Right atrium auricular region (tissue), 2 donors: Measurements from ENCODE around the gene TCEA3. TPM values are rescaled to one million over a fixed set of nuclear protein-coding genes. Genes with fewer than 3 reads are reported as not detected.

Source experiments
- DNase-seq: peaks from one replicate; pipeline ENCODE4 v3.0.0-alpha.2; 2019; ENCODE audit warnings: low spot score
- H3K27ac ChIP-seq, 2 donors: fragments of 200-600 bp; sonication (generic); 1 replicate in 1 of 2; 2 replicates in 1 of 2; pipeline ENCODE4 v1.5.1; 2016 to 2019
- H3K27me3 ChIP-seq, 2 donors: fragments of 200-600 bp; sonication (generic); one replicate each; pipeline versions ENCODE4 v1.5.1 to v1.6.0; 2017 to 2019
- H3K36me3 ChIP-seq: fragments of 200-600 bp; sonication (generic); one replicate; pipeline ENCODE4 v1.5.1; 2016
- H3K4me1 ChIP-seq, 2 donors: fragments of 200-600 bp; sonication (generic); one replicate each; pipeline versions ENCODE4 v1.5.1 to v1.6.0; 2017 to 2019
- H3K4me3 ChIP-seq, 2 donors: fragments of 200-600 bp; sonication (generic); 1 replicate in 1 of 2; 2 replicates in 1 of 2; pipeline ENCODE4 v1.5.1; 2017 to 2019; ENCODE audit warnings: mild to moderate bottlenecking in 1 of 2, moderate library complexity in 1 of 2
- H3K9me3 ChIP-seq, 2 donors: fragments of 200-600 bp; sonication (generic); one replicate each; pipeline ENCODE4 v1.5.1; 2019
- total RNA-seq, 2 donors: library from RNA; depleted of rRNA; stranded (reverse); fragments of >200 nt; gene quantifications; one replicate each; pipeline ENCODE4 v1.1.0, GENCODE V29; 2016
- TF ChIP-seq, protein P1 (sequence below), 2 donors: fragments of 200-600 bp; sonication (generic); IDR thresholded peaks; one replicate each; pipeline ENCODE4 v1.5.1; 2019; ENCODE audit warnings: antibody characterized with exemption in 2 of 2

The TCEA3 gene
- total RNA-seq, 2 donors from 2014 or later, result 24.4 to 40.1 TPM

DNA sequence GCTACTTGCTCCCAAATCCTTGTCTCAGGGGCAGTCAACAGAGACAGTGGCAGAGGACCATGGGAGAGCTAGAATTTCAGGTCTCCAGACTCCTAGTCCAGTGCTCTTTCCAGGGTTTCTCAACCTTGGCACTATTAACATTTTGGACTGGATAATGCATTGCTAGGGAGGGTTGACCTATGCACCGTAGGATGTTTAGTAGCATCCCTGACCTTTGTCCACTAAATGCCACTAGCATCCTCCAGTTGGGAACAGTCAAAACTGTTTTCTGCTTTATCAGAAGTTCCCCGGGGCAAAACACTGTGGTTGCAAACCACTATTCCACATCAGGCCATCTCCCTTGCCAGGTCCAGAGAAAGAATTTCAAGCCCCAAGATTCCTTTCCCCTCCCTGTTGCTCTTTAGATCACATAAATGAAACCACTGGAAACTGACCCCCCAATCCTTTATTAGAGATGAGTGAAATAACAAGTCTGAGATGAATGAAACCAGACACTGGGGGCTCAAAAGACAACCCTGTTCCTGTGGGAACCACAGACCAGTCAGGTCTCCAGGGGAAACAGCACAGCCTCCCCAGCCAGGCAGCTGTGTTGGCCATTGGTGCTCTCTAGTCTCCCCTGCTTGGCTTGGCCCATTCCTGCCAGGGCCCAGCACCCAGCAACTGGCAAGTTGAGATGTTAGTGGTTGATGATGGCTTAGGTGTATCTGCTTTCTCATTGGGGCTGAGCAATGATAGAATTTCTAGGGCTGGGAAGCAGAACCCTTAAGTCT lies 3.8 kb upstream of the TCEA3 start:
- H3K9me3 ChIP-seq, result no peaks in the 10 kb centered on the region
- no peak overlapping the region for H3K27ac ChIP-seq
- no peak overlapping the region for H3K4me3 ChIP-seq
- DNase-seq, result no peak
- no peaks in the 10 kb centered on the region for H3K27me3 ChIP-seq
- peaks cover 0 to 22% of the 10 kb centered on the region in 2 donors for H3K4me1 ChIP-seq
- TF ChIP-seq, protein P1, sequence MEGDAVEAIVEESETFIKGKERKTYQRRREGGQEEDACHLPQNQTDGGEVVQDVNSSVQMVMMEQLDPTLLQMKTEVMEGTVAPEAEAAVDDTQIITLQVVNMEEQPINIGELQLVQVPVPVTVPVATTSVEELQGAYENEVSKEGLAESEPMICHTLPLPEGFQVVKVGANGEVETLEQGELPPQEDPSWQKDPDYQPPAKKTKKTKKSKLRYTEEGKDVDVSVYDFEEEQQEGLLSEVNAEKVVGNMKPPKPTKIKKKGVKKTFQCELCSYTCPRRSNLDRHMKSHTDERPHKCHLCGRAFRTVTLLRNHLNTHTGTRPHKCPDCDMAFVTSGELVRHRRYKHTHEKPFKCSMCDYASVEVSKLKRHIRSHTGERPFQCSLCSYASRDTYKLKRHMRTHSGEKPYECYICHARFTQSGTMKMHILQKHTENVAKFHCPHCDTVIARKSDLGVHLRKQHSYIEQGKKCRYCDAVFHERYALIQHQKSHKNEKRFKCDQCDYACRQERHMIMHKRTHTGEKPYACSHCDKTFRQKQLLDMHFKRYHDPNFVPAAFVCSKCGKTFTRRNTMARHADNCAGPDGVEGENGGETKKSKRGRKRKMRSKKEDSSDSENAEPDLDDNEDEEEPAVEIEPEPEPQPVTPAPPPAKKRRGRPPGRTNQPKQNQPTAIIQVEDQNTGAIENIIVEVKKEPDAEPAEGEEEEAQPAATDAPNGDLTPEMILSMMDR (IDR thresholded peaks at IDR 0.05), result no peak
- H3K36me3 ChIP-seq, result peaks cover 31% of the 10 kb centered on the region

DNA sequence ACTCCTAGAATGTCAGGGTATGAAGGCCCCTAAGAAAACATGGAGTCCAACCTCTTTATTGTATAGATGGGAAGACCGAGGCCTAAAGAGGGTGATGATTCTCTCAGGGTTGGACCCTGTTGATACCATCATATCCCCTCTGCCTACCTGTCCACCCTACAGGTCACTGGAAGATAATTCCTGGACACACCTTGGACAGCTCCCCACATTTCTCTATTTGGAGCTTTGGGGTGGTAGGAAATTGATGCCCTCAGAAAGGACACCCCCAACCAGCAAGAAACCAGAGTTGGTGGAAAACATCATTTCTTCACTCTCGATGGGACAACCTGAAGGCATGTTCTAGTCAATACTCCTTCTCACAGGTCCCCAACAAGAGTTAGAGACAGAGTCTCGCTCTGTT lies 3.0 kb upstream of the TCEA3 start:
- H3K4me1 ChIP-seq, result peaks cover 0 to 30% of the 10 kb centered on the region in 2 donors
- no peak for DNase-seq
- H3K27ac ChIP-seq, result no peak overlapping the region
- H3K27me3 ChIP-seq, result no peaks in the 10 kb centered on the region
- TF ChIP-seq, protein P1 (IDR thresholded peaks at IDR 0.05), result no peak
- peaks cover 23% of the 10 kb centered on the region for H3K36me3 ChIP-seq
- no peak overlapping the region for H3K4me3 ChIP-seq
- H3K9me3 ChIP-seq, result no peaks in the 10 kb centered on the region

DNA sequence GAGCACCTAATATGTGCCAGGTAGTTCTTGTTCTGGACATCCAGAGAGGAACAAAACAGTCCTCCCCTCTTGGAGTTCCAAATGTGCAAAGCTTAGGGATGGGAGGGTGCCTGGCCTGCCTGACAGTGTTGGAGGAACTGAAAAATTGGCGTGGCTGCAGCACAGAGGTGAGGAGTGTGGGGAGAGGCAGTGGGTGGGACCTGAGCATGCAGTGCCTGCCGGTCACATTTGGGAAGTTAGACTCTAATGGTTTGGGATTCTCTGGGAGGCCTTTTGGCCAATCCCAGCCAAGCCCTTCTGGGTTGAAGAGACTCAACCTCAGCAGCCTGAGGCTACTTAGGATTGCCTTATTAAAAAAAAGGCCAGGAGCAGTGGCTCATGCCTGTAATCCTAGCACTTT lies 2.3 kb upstream of the TCEA3 start:
- Histone ChIP-seq H3K4me1 (peaks cover 0 to 37% of the 10 kb centered on the region in 2 donors), H3K36me3 (peaks cover 17% of the 10 kb centered on the region), H3K27ac (no peak overlapping the region), H3K4me3 (no peak overlapping the region), H3K9me3 (no peaks in the 10 kb centered on the region), H3K27me3 (no peaks in the 10 kb centered on the region)
- TF ChIP-seq, protein P1 (IDR thresholded peaks at IDR 0.05), result no peak
- DNase-seq, result no peak

DNA sequence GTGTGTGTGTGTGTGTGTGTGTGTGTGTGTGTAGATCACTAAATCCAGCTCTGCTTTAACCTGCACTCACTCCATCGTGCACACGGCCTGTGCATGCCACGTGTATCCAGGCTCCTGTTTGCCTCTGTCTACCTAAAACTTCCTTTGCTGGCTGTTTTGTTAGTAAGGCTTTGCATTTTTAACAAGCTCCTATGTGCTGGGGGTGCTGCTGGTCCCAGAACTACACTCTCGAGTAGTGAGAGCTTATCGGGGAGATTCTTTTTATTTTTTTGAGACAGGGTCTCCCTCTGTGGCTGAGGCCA lies 596 bp upstream of the TCEA3 start:
- Histone ChIP-seq H3K4me3 (peak overlapping the region in 1 of 2 donors; percentile 67), H3K36me3 (peaks cover under 1% of the 10 kb centered on the region), H3K4me1 (peaks cover 0 to 44% of the 10 kb centered on the region in 2 donors), H3K27ac (peak overlapping the region; percentile 86 to 89), H3K9me3 (no peaks in the 10 kb centered on the region), H3K27me3 (no peaks in the 10 kb centered on the region)
- no peak for DNase-seq
- TF ChIP-seq, protein P1 (IDR thresholded peaks at IDR 0.05), result no peak

DNA sequence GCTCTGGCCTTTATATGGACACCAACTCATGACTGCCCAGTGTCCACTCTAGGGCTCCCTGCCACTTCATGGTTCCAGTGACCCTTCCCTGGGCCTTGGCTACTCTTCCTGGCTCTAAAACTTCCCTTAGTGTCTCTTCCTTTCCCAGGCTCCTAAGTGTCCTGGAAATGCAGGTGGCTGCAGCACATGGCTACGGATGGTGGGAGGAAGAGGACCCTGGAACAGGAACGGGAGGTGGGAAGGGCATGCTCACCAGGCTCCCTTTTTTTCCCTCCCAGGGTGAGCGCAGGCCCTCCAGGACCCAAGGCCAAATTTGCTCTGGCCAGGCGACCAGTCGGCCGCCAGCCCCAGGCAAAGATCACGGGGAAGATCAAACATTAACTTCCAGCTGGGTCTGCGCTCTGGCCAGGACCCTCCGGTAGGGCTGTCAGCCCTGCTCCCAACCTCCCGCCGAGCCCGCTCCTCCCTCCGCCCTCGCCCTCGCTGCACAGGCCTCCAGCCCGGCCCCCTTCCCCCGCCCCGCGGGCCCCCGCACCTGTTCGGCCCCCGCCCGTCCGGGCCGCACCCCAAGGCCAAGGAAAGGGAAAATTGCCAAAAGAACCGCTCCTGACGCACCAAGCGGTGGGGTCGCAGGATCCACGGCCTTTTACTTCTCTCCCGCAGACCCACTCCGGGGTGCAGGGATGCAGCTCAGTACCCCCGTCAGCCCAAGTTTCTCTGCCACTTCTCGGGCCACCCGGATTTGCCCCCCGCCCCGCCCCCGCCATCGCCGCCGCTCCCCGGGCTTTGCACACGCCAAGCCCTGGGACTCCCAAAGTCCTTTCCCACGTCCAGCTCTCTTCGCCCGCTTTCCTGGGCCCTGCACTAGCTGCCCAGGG lies 894 bp downstream of the TCEA3 start:
- peaks cover 0 to 44% of the 10 kb centered on the region in 2 donors for H3K4me1 ChIP-seq
- H3K4me3 ChIP-seq, result peak overlapping the region; percentile 58 to 67
- TF ChIP-seq, protein P1 (IDR thresholded peaks at IDR 0.05), result no peak
- no peaks in the 10 kb centered on the region for H3K36me3 ChIP-seq
- no peak for DNase-seq
- no peaks in the 10 kb centered on the region for H3K27me3 ChIP-seq
- peak overlapping the region; percentile 86 to 89 for H3K27ac ChIP-seq
- no peaks in the 10 kb centered on the region for H3K9me3 ChIP-seq
